CD4-positive, alpha-beta T cell treated with Interleukin-10 for 1 hour (primary cell): ENCODE data around the gene SSR4.
"Not testable (repeated sequence)": the region's sequence is repeated elsewhere in the genome, so short reads cannot be mapped to it uniquely, and the experiment has no call there.

Experiments
- DNase-seq: peaks from one replicate; pipeline ENCODE4 v3.0.0-alpha.2; 2020

The SSR4 gene

GRCh38 chrX:153807976-153808375 lies 13.5 kb downstream of the SSR4 start:
- DNase-seq: no peak

GRCh38 chrX:153812220-153812619 lies 17.8 kb downstream of the SSR4 start:
- no peak for DNase-seq

GRCh38 chrX:153813161-153813560 lies 18.7 kb downstream of the SSR4 start:
- no peak for DNase-seq

- DNase-seq: no peak
Observed at GRCh38 chrX:153814591-153815315, 20.3 kb downstream of the SSR4 start.

GRCh38 chrX:153816831-153817690 lies 22.6 kb downstream of the SSR4 start:
- peak; percentile 53 for DNase-seq

GRCh38 chrX:153818064-153818463 lies 23.6 kb downstream of the SSR4 start:
- not testable (repeated sequence) for DNase-seq

GRCh38 chrX:153818571-153819383 lies 24.3 kb downstream of the SSR4 start:
- DNase-seq: peak; percentile 59

GRCh38 chrX:153819384-153820040 lies 25.0 kb downstream of the SSR4 start:
- DNase-seq: no peak

- DNase-seq: no peak
Observed at GRCh38 chrX:153820601-153821000, 26.1 kb downstream of the SSR4 start.

GRCh38 chrX:153821066-153821465 lies 26.6 kb downstream of the SSR4 start:
- no peak for DNase-seq

- DNase-seq: no peak
Observed at GRCh38 chrX:153824348-153824747, 29.9 kb downstream of the SSR4 start.

- no peak for DNase-seq
Observed at GRCh38 chrX:153825042-153825441, 30.6 kb downstream of the SSR4 start.

GRCh38 chrX:153827016-153827415 lies 32.5 kb downstream of the SSR4 start:
- no peak for DNase-seq

- no peak for DNase-seq
Observed at GRCh38 chrX:153827903-153828302, 33.4 kb downstream of the SSR4 start.

GRCh38 chrX:153828308-153828707 lies 33.8 kb downstream of the SSR4 start:
- no peak for DNase-seq

GRCh38 chrX:153828723-153829548 lies 34.5 kb downstream of the SSR4 start:
- DNase-seq: no peak

GRCh38 chrX:153829549-153829798 lies 35.0 kb downstream of the SSR4 start:
- no peak for DNase-seq

GRCh38 chrX:153829799-153830639 lies 35.6 kb downstream of the SSR4 start, which contains the start of gene PDZD4:
PDZD4 (minus strand) TSS chrX:153830544; CDS start chrX:153830298, 246 bp downstream.
- DNase-seq: peak; percentile 24

- no peak for DNase-seq
Observed at GRCh38 chrX:153830640-153831428, 36.4 kb downstream of the SSR4 start.
